NB4 (cell line): ENCODE data around the gene DEF6.
"Not testable (repeated sequence)": the region's sequence is repeated elsewhere in the genome, so short reads cannot be mapped to it uniquely, and the experiment has no call there.

Experiments used
- DNase-seq: peaks from one replicate; pipeline ENCODE4 v3.0.0; 2010; ENCODE audit warnings: low read depth
- H3K4me3 ChIP-seq: one replicate; pipeline ENCODE4 v1.5.1; 2011; ENCODE audit warnings: mild to moderate bottlenecking, low read depth, low read length, moderate library complexity
- MYC ChIP-seq: IDR thresholded peaks from 2 replicates; pipeline ENCODE4 v1.6.1; 2011; ENCODE audit warnings: low read depth, low read length
- POLR2A ChIP-seq: IDR thresholded peaks from 2 replicates; pipeline ENCODE4 v1.6.1; 2011; ENCODE audit warnings: mild to moderate bottlenecking; ENCODE audit not compliant: insufficient read length; ENCODE audit errors: extremely low read depth
- TF ChIP-seq, protein P1 (sequence below): IDR thresholded peaks from one replicate; pipeline ENCODE4 v1.5.1; 2012; ENCODE audit warnings: low read depth, low read length
- TF ChIP-seq, protein P2 (sequence below): IDR thresholded peaks from 2 replicates; pipeline ENCODE4 v1.6.1; 2011; ENCODE audit warnings: low read depth, low read length

DEF6 gene

DNA sequence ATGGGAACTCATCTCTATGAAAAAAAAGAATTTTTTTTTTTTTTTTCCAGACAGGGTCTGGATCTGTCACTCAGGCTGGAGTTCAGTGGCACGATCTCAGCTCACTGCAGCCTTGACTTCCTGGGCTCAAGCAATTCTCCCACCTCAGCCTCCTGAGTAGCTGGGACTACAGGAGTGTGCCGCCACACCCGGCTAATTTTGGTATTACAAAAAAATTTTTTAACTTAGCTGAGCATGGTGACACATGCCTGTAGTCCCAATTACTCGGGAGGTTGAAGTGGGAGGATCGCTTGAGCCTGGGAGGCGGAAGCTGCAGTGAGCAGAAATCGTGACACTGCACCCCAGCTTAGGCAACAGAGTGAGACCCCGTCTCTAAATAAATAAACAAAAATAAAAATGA is 7.5 kb downstream of the DEF6 start:
- no peak overlapping the region for H3K4me3 ChIP-seq
- DNase-seq, result no peak
- TF ChIP-seq POLR2A (no peak), MYC (no peak)
- TF ChIP-seq, protein P1, sequence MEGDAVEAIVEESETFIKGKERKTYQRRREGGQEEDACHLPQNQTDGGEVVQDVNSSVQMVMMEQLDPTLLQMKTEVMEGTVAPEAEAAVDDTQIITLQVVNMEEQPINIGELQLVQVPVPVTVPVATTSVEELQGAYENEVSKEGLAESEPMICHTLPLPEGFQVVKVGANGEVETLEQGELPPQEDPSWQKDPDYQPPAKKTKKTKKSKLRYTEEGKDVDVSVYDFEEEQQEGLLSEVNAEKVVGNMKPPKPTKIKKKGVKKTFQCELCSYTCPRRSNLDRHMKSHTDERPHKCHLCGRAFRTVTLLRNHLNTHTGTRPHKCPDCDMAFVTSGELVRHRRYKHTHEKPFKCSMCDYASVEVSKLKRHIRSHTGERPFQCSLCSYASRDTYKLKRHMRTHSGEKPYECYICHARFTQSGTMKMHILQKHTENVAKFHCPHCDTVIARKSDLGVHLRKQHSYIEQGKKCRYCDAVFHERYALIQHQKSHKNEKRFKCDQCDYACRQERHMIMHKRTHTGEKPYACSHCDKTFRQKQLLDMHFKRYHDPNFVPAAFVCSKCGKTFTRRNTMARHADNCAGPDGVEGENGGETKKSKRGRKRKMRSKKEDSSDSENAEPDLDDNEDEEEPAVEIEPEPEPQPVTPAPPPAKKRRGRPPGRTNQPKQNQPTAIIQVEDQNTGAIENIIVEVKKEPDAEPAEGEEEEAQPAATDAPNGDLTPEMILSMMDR, result no peak
- TF ChIP-seq, protein P2, sequence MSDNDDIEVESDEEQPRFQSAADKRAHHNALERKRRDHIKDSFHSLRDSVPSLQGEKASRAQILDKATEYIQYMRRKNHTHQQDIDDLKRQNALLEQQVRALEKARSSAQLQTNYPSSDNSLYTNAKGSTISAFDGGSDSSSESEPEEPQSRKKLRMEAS, result no peak

DNA sequence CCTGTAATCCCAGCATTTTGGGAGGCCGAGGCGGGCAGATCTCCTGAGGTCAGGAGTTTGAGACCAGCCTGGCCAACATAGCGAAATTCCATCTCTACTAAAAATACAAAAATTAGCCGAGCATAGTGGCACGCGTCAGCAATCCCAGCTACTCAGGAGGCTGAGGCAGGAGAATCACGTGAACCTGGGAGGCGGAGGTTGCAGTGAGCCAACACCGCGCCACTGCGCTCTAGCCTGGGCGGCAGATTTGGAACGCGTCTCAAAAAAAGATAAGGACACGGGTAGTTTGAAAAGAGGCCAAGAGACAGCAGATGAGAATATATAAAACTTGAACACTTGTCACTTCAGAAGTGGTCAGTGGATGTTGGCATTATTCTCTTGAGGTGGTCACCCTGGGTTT is 9.5 kb downstream of the DEF6 start:
- H3K4me3 ChIP-seq, DNase-seq: not testable (repeated sequence)

DNA sequence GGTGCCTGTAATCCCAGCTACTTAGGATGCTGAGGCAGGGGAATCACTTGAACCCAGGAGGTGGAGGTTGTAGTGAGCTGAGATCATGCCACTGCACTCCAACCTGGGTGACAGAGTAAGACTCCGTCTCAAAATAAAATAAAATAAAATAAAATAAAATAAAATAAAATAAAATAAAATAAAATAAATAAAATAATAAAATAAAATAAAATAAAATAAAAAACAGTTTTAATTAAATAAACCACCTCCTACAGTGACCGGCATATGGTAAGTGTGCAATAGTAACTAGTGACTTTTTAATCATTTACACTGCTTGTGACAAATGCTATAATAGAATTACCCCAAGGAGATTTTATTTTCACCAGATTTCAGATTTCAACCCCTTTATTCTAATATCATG is 10.9 kb downstream of the DEF6 start:
- not testable (repeated sequence) for DNase-seq, H3K4me3 ChIP-seq

DNA sequence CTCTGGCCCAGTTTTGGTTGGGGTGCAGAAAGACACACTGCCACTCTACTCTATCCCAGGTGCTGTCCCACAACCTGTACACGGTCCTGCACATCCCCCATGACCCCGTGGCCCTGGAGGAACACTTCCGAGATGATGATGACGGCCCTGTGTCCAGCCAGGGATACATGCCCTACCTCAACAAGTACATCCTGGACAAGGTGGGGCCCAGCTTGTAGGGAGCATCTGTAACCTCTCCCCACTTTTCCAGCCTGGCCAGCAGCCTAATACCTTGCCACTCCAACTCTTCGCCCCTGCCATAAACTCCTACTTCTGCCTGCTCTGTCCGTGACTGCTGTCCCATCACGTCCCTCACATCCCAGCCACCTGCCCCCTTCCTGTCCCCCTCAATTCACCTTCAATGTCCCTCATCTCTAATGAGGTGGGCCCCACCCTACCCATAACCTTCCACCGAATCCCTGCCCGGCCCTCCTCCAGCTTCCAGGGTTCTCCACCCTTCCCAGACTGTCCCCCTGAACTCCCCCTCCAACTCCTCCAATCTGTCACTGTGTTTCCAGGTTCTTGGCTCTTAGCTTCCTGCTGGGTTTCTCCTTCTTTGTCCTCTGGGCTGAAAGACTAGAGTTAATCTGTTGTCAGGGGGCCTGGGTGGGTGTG is 12.1 kb downstream of the DEF6 start:
- TF ChIP-seq POLR2A (no peak), MYC (no peak)
- TF ChIP-seq, protein P1, result no peak
- H3K4me3 ChIP-seq, result no peak overlapping the region
- no peak for DNase-seq

DNA sequence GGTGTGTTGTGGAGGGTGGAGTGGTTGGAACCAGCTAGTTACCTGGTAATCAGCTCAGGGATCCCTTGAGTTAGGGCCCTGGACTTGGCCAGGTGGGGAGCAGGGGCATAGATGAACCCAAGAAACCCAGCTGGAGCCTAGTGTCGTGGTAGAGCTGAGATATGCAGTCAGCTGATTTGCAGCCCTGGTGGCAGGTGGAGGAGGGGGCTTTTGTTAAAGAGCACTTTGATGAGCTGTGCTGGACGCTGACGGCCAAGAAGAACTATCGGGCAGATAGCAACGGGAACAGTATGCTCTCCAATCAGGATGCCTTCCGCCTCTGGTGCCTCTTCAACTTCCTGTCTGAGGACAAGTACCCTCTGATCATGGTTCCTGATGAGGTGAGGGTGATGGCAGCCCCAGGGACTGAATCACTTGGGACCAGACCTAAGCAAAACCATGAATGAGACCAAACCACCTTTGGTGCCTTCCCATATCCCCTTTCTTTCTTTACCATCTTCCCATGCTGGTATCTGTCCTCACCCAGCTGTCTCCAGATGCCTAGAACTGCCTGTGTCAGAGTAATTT is 12.7 kb downstream of the DEF6 start:
- TF ChIP-seq, protein P1, result no peak
- TF ChIP-seq POLR2A, result no peak
- no peak for TF ChIP-seq MYC
- TF ChIP-seq, protein P2, result no peak
- no peak overlapping the region for H3K4me3 ChIP-seq
- no peak for DNase-seq

DNA sequence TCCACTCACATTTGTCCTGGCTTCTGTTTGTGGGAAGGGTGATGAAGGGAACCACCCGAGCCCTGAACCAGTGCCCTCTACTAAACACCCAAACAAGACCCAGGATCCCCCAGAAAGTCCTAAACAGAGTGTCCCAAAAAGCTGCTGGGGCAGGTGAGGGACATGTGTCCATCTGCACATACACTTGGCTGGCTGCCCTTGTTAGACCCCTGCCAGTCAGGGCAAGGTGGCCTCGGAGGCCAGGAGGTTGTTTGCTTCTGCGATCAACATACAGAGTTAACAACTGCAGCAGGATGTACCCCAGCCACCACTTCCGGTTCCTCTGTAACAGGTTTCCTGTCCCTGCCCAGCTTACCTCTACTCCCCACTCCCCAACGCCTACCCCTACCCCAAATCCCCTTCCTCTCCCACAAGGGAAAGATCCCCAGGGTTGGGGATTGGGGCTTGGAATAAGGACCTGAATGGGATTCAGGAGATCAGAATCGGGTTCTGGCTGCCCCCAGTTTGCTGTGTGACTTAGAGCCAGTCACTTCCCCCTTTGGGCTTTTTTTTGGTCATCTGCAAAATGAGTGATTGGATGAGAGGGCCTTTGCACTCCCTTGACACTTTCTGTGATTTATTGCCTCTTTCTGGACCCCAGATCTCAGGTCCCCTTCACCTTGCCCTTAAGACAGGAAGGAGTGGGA is 13.9 kb downstream of the DEF6 start:
- H3K4me3 ChIP-seq, result no peak overlapping the region
- TF ChIP-seq, protein P2, result no peak
- TF ChIP-seq MYC (no peak), POLR2A (no peak)
- TF ChIP-seq, protein P1, result no peak
- DNase-seq, result peak; percentile 66
